HepG2 (cell line): ENCODE results near the gene SLC25A33. TPM values are rescaled to one million over a fixed set of nuclear protein-coding genes. Genes with fewer than 3 reads are reported as not detected.
A peak's percentile ranks its signal among the peaks of the same experiment; 100 is the strongest.

Experiments
- BCL6 ChIP-seq: IDR thresholded peaks from 2 replicates; pipeline ENCODE4 v1.6.1; 2016; ENCODE audit warnings: missing genetic modification reagents, missing compliant biosample characterization
- ELF3 ChIP-seq: IDR thresholded peaks from 2 replicates; pipeline ENCODE4 v1.6.1; 2016; ENCODE audit warnings: missing genetic modification reagents, missing compliant biosample characterization
- GATA4 ChIP-seq: sonication (generic); IDR thresholded peaks from 2 replicates; pipeline ENCODE4 v1.6.1; 2016; ENCODE audit warnings: antibody characterized with exemption, low read depth, borderline replicate concordance
- GLI4 ChIP-seq: sonication (generic); formaldehyde crosslinking; IDR thresholded peaks from 2 replicates; pipeline ENCODE4 v1.5.1; 2020; ENCODE audit warnings: missing genetic modification reagents, mild to moderate bottlenecking, moderate library complexity, borderline replicate concordance
- HDAC1 ChIP-seq: sonication (generic); formaldehyde crosslinking; IDR thresholded peaks from 2 replicates; pipeline ENCODE4 v1.5.1; 2020; ENCODE audit warnings: mild to moderate bottlenecking, missing genetic modification reagents
- HOXD1 ChIP-seq: sonication (generic); formaldehyde crosslinking; IDR thresholded peaks from 2 replicates; pipeline ENCODE4 v1.5.0; 2020; ENCODE audit warnings: missing genetic modification reagents
- IKZF4 ChIP-seq: sonication (generic); formaldehyde crosslinking; IDR thresholded peaks from 2 replicates; pipeline ENCODE4 v1.5.1; 2020; ENCODE audit warnings: borderline replicate concordance, mild to moderate bottlenecking, low read depth, missing genetic modification reagents; ENCODE audit errors: not compliant biosample characterization
- KAT7 ChIP-seq: IDR thresholded peaks from 2 replicates; pipeline ENCODE4 v1.6.1; 2018; ENCODE audit warnings: borderline replicate concordance, missing compliant biosample characterization
- MED1 ChIP-seq: sonication (generic); formaldehyde crosslinking; IDR thresholded peaks from 2 replicates; pipeline ENCODE4 v1.4.0; 2020; ENCODE audit warnings: missing genetic modification reagents
- NFYB ChIP-seq: sonication (generic); formaldehyde crosslinking; IDR thresholded peaks from 2 replicates; pipeline ENCODE4 v1.4.0; 2020; ENCODE audit warnings: missing genetic modification reagents
- RARA ChIP-seq: IDR thresholded peaks from 2 replicates; pipeline ENCODE4 v1.6.1; 2016; ENCODE audit warnings: missing genetic modification reagents, missing compliant biosample characterization
- REXO4 ChIP-seq: sonication (generic); formaldehyde crosslinking; IDR thresholded peaks from 2 replicates; pipeline ENCODE4 v1.8.0; 2022; ENCODE audit warnings: missing genetic modification reagents, mild to moderate bottlenecking, borderline replicate concordance
- SMAD9 ChIP-seq: sonication (generic); formaldehyde crosslinking; IDR thresholded peaks from 2 replicates; pipeline ENCODE4 v1.5.1; 2020; ENCODE audit warnings: mild to moderate bottlenecking, missing genetic modification reagents
- ZC3H4 ChIP-seq: sonication (generic); formaldehyde crosslinking; IDR thresholded peaks from 2 replicates; pipeline ENCODE4 v1.4.0; 2020; ENCODE audit warnings: missing genetic modification reagents, borderline replicate concordance
- ZNF160 ChIP-seq: sonication (generic); formaldehyde crosslinking; IDR thresholded peaks from 2 replicates; pipeline ENCODE4 v1.8.0; 2022; ENCODE audit warnings: mild to moderate bottlenecking, inconsistent platforms, missing genetic modification reagents
- ZNF20 ChIP-seq: sonication (generic); formaldehyde crosslinking; IDR thresholded peaks from 2 replicates; pipeline ENCODE4 v1.4.0; 2020; ENCODE audit warnings: mild to moderate bottlenecking, moderate library complexity, missing genetic modification reagents
- ZNF232 ChIP-seq: sonication (generic); formaldehyde crosslinking; IDR thresholded peaks from 2 replicates; pipeline ENCODE4 v1.4.0; 2020; ENCODE audit warnings: missing genetic modification reagents, borderline replicate concordance
- ZNF251 ChIP-seq: sonication (generic); formaldehyde crosslinking; IDR thresholded peaks from 2 replicates; pipeline ENCODE4 v1.9.0; 2021; ENCODE audit warnings: mild to moderate bottlenecking, missing genetic modification reagents
- ZNF260 ChIP-seq: sonication (generic); formaldehyde crosslinking; IDR thresholded peaks from 2 replicates; pipeline ENCODE4 v1.4.0; 2020; ENCODE audit warnings: missing genetic modification reagents, low read depth, mild to moderate bottlenecking, borderline replicate concordance
- polyA plus RNA-seq, 8 experiments: library from polyadenylated mRNA; depleted of rRNA in 3 of 8; stranded (reverse) in 7 of 8; unstranded in 1 of 8; fragments of >200 nt; fragmentation: Illumina TruSeq in 4 of 8; extraction: Trizol in 4 of 8; gene quantifications; 2 replicates each; pipeline versions ENCODE4 v1.2.1 to v1.2.3, GENCODE V29; 2011 to 2016; ENCODE audit warnings: low read depth in 4 of 8, missing spikeins in 1 of 8, mixed read lengths in 1 of 8; ENCODE audit not compliant: insufficient read depth in 1 of 8
- total RNA-seq, 5 experiments: library from RNA; depleted of rRNA; stranded (reverse); fragments of >200 nt; fragmentation: Illumina TruSeq; extraction: Trizol; gene quantifications; 2 replicates each; pipeline ENCODE4 v1.2.3, GENCODE V29; 2016; ENCODE audit warnings: low read depth in 1 of 5
- TF ChIP-seq, protein P1 (sequence below): sonication (generic); formaldehyde crosslinking; conservative IDR thresholded peaks from 2 replicates; pipeline ENCODE4 v1.4.0; 2020; ENCODE audit warnings: mild to moderate bottlenecking, missing genetic modification reagents, moderate library complexity
- TF ChIP-seq, protein P2 (sequence below): sonication (generic); formaldehyde crosslinking; IDR thresholded peaks from 2 replicates; pipeline ENCODE4 v1.5.1; 2020; ENCODE audit warnings: missing genetic modification reagents, mild to moderate bottlenecking, borderline replicate concordance
- TF ChIP-seq, protein P3 (sequence below): sonication (generic); formaldehyde crosslinking; IDR thresholded peaks from 2 replicates; pipeline ENCODE4 v1.4.0; 2020; ENCODE audit warnings: missing genetic modification reagents, borderline replicate concordance

The SLC25A33 gene
- total and polyA plus RNA-seq, 2 of the 13 experiments (the other 11 are each of a cell fraction or from before 2014, with no cell fraction given) = 15.4 to 50.3 TPM

DNA sequence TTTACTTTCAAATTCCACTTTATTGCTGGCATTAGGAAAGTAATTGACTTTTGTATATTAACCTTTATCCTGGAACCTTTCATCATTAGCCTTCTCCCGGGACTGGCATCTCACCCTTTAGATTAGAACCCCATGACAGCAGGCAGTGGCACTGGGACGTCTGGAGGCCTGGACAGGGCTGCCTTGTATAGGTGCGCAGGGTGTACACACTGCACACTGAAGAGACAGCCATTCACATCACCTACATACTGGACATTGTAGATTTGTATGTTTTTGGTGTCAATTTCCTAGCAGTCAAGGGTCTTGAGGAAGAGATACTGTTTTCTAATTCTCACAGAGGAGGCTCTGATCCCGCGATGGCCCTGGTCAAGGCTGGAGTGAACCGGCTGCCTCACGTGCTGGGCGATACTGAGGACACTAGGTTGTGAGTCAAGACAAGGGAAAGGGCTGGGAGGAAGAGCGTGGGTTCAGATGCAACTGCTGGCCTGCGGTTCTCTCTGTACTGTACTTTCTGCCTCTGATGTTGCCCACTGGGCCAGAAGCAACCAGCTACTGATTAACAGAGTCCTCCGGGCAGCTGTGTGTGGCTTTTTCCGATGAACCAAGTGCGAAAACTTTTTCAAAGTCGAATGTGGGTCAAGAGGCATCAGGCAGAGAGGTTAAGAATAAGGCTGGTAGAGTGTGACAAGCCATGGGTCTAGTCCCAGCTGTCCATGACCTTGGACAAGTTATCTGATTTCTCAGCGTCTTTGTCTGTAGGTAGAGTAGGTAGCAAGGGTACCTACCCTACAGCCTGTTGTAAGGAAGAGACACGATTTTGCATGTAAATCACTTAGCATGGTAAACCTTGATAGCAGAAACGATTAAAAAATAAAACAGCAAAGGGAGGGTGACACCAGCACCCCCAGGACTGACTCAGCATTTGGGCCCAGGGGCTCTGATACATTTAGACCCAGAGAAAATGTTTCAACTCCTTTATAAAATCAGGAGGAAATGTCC lies 38.2 kb upstream of the SLC25A33 start (continued):
- TF ChIP-seq, protein P1, sequence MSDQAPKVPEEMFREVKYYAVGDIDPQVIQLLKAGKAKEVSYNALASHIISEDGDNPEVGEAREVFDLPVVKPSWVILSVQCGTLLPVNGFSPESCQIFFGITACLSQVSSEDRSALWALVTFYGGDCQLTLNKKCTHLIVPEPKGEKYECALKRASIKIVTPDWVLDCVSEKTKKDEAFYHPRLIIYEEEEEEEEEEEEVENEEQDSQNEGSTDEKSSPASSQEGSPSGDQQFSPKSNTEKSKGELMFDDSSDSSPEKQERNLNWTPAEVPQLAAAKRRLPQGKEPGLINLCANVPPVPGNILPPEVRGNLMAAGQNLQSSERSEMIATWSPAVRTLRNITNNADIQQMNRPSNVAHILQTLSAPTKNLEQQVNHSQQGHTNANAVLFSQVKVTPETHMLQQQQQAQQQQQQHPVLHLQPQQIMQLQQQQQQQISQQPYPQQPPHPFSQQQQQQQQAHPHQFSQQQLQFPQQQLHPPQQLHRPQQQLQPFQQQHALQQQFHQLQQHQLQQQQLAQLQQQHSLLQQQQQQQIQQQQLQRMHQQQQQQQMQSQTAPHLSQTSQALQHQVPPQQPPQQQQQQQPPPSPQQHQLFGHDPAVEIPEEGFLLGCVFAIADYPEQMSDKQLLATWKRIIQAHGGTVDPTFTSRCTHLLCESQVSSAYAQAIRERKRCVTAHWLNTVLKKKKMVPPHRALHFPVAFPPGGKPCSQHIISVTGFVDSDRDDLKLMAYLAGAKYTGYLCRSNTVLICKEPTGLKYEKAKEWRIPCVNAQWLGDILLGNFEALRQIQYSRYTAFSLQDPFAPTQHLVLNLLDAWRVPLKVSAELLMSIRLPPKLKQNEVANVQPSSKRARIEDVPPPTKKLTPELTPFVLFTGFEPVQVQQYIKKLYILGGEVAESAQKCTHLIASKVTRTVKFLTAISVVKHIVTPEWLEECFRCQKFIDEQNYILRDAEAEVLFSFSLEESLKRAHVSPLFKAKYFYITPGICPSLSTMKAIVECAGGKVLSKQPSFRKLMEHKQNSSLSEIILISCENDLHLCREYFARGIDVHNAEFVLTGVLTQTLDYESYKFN (CRISPR knock-in tag) = peak; percentile 86
- TF ChIP-seq IKZF4 (CRISPR knock-in tag) (no peak), ZNF160 (no peak), BCL6 (CRISPR knock-in tag) (peak; percentile 60), HDAC1 (CRISPR knock-in tag) (no peak; the same call in 1 of the 2 replicates), ZNF232 (CRISPR knock-in tag) (no peak; the same call in 1 of the 2 replicates), REXO4 (CRISPR knock-in tag) (no peak), RARA (peak; percentile 83), KAT7 (CRISPR knock-in tag) (no peak), MED1 (peak; percentile 79), SMAD9 (CRISPR knock-in tag) (no peak), HOXD1 (CRISPR knock-in tag) (no peak; the same call in 1 of the 2 replicates), GLI4 (CRISPR knock-in tag) (no peak), ZNF251 (no peak), GATA4 (no peak), ZNF20 (CRISPR knock-in tag) (no peak), ZNF260 (CRISPR knock-in tag) (no peak), ELF3 (CRISPR knock-in tag) (peak; percentile 44), ZC3H4 (CRISPR knock-in tag) (no peak), NFYB (CRISPR knock-in tag) (no peak)
- TF ChIP-seq, protein P2, sequence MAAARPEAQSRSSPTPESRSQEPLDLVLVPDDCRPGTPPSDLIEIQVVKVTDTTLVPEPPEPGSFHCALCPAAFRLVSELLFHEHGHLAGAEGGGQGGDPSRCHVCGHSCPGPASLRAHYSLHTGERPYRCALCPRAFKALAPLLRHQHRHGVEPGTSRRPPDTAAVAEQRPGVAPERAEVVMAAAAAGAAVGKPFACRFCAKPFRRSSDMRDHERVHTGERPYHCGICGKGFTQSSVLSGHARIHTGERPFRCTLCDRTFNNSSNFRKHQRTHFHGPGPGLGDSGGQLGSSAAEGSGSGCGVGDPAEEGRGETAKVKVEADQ (CRISPR knock-in tag) = no peak
- TF ChIP-seq, protein P3, sequence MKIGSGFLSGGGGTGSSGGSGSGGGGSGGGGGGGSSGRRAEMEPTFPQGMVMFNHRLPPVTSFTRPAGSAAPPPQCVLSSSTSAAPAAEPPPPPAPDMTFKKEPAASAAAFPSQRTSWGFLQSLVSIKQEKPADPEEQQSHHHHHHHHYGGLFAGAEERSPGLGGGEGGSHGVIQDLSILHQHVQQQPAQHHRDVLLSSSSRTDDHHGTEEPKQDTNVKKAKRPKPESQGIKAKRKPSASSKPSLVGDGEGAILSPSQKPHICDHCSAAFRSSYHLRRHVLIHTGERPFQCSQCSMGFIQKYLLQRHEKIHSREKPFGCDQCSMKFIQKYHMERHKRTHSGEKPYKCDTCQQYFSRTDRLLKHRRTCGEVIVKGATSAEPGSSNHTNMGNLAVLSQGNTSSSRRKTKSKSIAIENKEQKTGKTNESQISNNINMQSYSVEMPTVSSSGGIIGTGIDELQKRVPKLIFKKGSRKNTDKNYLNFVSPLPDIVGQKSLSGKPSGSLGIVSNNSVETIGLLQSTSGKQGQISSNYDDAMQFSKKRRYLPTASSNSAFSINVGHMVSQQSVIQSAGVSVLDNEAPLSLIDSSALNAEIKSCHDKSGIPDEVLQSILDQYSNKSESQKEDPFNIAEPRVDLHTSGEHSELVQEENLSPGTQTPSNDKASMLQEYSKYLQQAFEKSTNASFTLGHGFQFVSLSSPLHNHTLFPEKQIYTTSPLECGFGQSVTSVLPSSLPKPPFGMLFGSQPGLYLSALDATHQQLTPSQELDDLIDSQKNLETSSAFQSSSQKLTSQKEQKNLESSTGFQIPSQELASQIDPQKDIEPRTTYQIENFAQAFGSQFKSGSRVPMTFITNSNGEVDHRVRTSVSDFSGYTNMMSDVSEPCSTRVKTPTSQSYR (CRISPR knock-in tag) = peak; percentile 37; the same call in 1 of the 2 replicates
